RCC 7860 (cell line): ENCODE measurements around the gene COMMD9.
"Not testable (repeated sequence)": the region's sequence is repeated elsewhere in the genome, so short reads cannot be mapped to it uniquely, and the experiment has no call there.

Experiments used
- DNase-seq: peaks from one replicate; pipeline ENCODE4 v3.0.0-alpha.2; 2015; ENCODE audit warnings: low spot score
- FAIRE-seq: peaks from 2 replicates; lab custom pipeline; 2012; peaks lifted over from hg19 to GRCh38; lab: Jason Lieb, UNC

COMMD9 gene

GRCh38 chr11:36289226-36289852, at the start of gene COMMD9:
COMMD9 (minus strand) TSS chr11:36289424; CDS start chr11:36289412, 12 bp downstream.
- DNase-seq: peak; percentile 77
- no peak for FAIRE-seq

- no peak for FAIRE-seq
- no peak for DNase-seq
Observed at GRCh38 chr11:36333897-36334296, 44.7 kb upstream of the COMMD9 start.

- FAIRE-seq (no peak), DNase-seq (no peak)
Observed at GRCh38 chr11:36333468-36333867, 44.2 kb upstream of the COMMD9 start.

- FAIRE-seq (no peak), DNase-seq (no peak)
Observed at GRCh38 chr11:36330411-36330810, 41.2 kb upstream of the COMMD9 start.

GRCh38 chr11:36328966-36329673, 39.9 kb upstream of the COMMD9 start:
- FAIRE-seq (no peak), DNase-seq (no peak)

- FAIRE-seq (no peak), DNase-seq (no peak)
Observed at GRCh38 chr11:36326524-36327419, 37.5 kb upstream of the COMMD9 start.

- FAIRE-seq, DNase-seq: not testable (repeated sequence)
Observed at GRCh38 chr11:36325403-36325802, 36.2 kb upstream of the COMMD9 start.

GRCh38 chr11:36324956-36325355, 35.7 kb upstream of the COMMD9 start:
- DNase-seq, FAIRE-seq: not testable (repeated sequence)

GRCh38 chr11:36317992-36318391, 28.8 kb upstream of the COMMD9 start:
- no peak for DNase-seq
- no peak for FAIRE-seq

- FAIRE-seq (no peak), DNase-seq (no peak)
Observed at GRCh38 chr11:36316049-36316448, 26.8 kb upstream of the COMMD9 start.

GRCh38 chr11:36314434-36314767, 25.2 kb upstream of the COMMD9 start:
- no peak for FAIRE-seq
- DNase-seq: no peak

GRCh38 chr11:36313750-36314433, 24.7 kb upstream of the COMMD9 start:
- DNase-seq: no peak
- FAIRE-seq: no peak

GRCh38 chr11:36312611-36313472, 23.6 kb upstream of the COMMD9 start:
- DNase-seq: peak; percentile 80
- FAIRE-seq: peak; percentile 79

GRCh38 chr11:36311926-36312595, 22.8 kb upstream of the COMMD9 start:
- DNase-seq (peak; percentile 62), FAIRE-seq (peak; percentile 75)

- FAIRE-seq (no peak), DNase-seq (no peak)
Observed at GRCh38 chr11:36309779-36310178, 20.6 kb upstream of the COMMD9 start.

- DNase-seq: no peak
- FAIRE-seq: no peak
Observed at GRCh38 chr11:36308577-36308976, 19.4 kb upstream of the COMMD9 start.

GRCh38 chr11:36306888-36307287, 17.7 kb upstream of the COMMD9 start:
- FAIRE-seq (no peak), DNase-seq (no peak)

GRCh38 chr11:36305047-36305446, 15.8 kb upstream of the COMMD9 start:
- DNase-seq: no peak
- FAIRE-seq: no peak

- FAIRE-seq: no peak
- DNase-seq: no peak
Observed at GRCh38 chr11:36304351-36304750, 15.1 kb upstream of the COMMD9 start.

- no peak for FAIRE-seq
- no peak for DNase-seq
Observed at GRCh38 chr11:36300650-36301049, 11.4 kb upstream of the COMMD9 start.
